Measurements from ENCODE around the gene FBXO7. TPM values are rescaled to one million over a fixed set of nuclear protein-coding genes. Genes with fewer than 3 reads are reported as not detected.

FBXO7 gene
- total and polyA plus RNA-seq, 9 of the 15 experiments (the other 6 are each of a cell fraction or from before 2014, with no cell fraction given) = 34.0 to 162 (median 85.2) TPM

DNA sequence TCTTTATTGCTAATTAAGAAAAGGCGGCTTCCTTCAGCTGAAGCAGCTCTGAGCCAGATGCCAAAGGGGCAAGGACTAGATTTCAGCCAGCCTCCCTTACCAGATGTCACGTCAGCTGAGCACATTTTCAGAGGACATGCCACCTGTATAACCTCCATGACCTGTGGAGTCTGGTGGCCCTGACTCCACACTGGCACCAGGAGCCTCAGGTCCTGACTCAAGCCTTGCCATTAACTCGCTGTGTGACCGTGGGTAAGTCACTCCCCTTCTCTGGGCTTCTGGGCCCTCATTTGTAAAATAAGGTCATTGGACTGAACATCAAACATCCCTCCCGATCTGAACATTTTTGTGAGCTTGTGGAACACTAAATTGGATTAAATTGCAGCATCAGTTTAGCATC lies 46.0 kb downstream of the FBXO7 start:
- ATAC-seq (no peak), FAIRE-seq (no peak), DNase-seq (ENCODE audit: extremely low read depth in 1 of 4, low spot score in 3 of 4) (no peak)
- H3K9me1 ChIP-seq (ENCODE audit: control insufficient read depth, insufficient read depth, low read length) = no peaks in the 10 kb centered on the region
- BruUV-seq (replicated peaks) = no TSS peak
- 23% methylated on average over 5 of the region's 5 CpGs for WGBS (ENCODE audit: insufficient coverage, low coverage, missing lambda C conversion rate)
- H3K4me2 ChIP-seq (ENCODE audit: insufficient read depth, low read length) = no peak overlapping the region
- H3K79me2 ChIP-seq (ENCODE audit: control insufficient read depth, insufficient read depth, low read length) = no peaks in the 10 kb centered on the region
- intact Hi-C loops (cut with micrococcal nuclease) = no loop called here
- POLR2A ChIA-PET = no interaction called here
- in situ Hi-C loops (cut with MboI) = loop anchor here (10.0 kb wide), 1 partner anchor 474 kb away; no protein-coding TSS in a partner anchor
- TF ChIP-seq ZNF512 (tag; IDR thresholded peaks at IDR 0.05) = no peak
- TF ChIP-seq MYC (IDR thresholded peaks at IDR 0.05; ENCODE audit: low read depth, low read length) = no peak
- no peak for TF ChIP-seq MYC (CRISPR knock-in tag; IDR thresholded peaks at IDR 0.05; ENCODE audit: borderline replicate concordance, low read depth)
- no peak for TF ChIP-seq MCM5 (IDR thresholded peaks at IDR 0.05; ENCODE audit: low read depth)
- no peak for TF ChIP-seq ZNF232 (CRISPR knock-in tag; IDR thresholded peaks at IDR 0.05)
- no peak for TF ChIP-seq EGR1 (conservative IDR thresholded peaks at IDR 0.05)
- TF ChIP-seq HES1 (IDR thresholded peaks at IDR 0.05; ENCODE audit: low read depth) = no peak
- TF ChIP-seq, protein P1, sequence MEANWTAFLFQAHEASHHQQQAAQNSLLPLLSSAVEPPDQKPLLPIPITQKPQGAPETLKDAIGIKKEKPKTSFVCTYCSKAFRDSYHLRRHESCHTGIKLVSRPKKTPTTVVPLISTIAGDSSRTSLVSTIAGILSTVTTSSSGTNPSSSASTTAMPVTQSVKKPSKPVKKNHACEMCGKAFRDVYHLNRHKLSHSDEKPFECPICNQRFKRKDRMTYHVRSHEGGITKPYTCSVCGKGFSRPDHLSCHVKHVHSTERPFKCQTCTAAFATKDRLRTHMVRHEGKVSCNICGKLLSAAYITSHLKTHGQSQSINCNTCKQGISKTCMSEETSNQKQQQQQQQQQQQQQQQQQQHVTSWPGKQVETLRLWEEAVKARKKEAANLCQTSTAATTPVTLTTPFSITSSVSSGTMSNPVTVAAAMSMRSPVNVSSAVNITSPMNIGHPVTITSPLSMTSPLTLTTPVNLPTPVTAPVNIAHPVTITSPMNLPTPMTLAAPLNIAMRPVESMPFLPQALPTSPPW (CRISPR knock-in tag; IDR thresholded peaks at IDR 0.05) = no peak
- no peak for TF ChIP-seq KAT8 (IDR thresholded peaks at IDR 0.05; ENCODE audit: low read depth)
- TF ChIP-seq ELF1 (tag; IDR thresholded peaks at IDR 0.05) = no peak
- no peak for TF ChIP-seq BMI1 (IDR thresholded peaks at IDR 0.05; ENCODE audit: low read length)
- TF ChIP-seq PML (IDR thresholded peaks at IDR 0.05; ENCODE audit: low read length) = no peak
- TF ChIP-seq TAF15 (IDR thresholded peaks at IDR 0.05; ENCODE audit: low read depth, low read length) = no peak
- no peak for TF ChIP-seq RBM34 (IDR thresholded peaks at IDR 0.05; ENCODE audit: borderline replicate concordance, insufficient read depth, low read length)
- TF ChIP-seq SRSF9 (IDR thresholded peaks at IDR 0.05; ENCODE audit: borderline replicate concordance, low read depth, low read length) = no peak
- no peaks in the 10 kb centered on the region for H3K36me3 ChIP-seq (ENCODE audit: control insufficient read depth, insufficient read depth, low read length)
- H3K27me3 ChIP-seq (ENCODE audit: control insufficient read depth in 2 of 2, insufficient read depth in 2 of 2, low read length in 2 of 2) = no peaks in the 10 kb centered on the region; a peak in 2 of 5 replicates
- H2AFZ ChIP-seq (ENCODE audit: low read depth, low read length) = no peak overlapping the region
- CTCF ChIA-PET (ENCODE audit: low intra/inter-chr PET ratio) = no interaction called here
- no peaks in the 10 kb centered on the region for H3K4me1 ChIP-seq (replicated peaks in 1 of 2; ENCODE audit: control insufficient read depth in 2 of 2, insufficient read depth in 2 of 2, low read length in 2 of 2)
- H3K4me3 ChIP-seq = no peak overlapping the region
- no peak overlapping the region for H3K9ac ChIP-seq (ENCODE audit: insufficient read depth in 1 of 2, low read depth in 2 of 2, low read length in 2 of 2)
- no peaks in the 10 kb centered on the region for H3K9me3 ChIP-seq (replicated peaks; ENCODE audit: control insufficient read depth, insufficient read depth, low read depth, low read length)
- H4K20me1 ChIP-seq (replicated peaks; ENCODE audit: control insufficient read depth, insufficient read depth, low read length) = no peaks in the 10 kb centered on the region
- H3K27ac ChIP-seq (ENCODE audit: extremely low read depth, low read depth, low read length) = no peak overlapping the region
